HG02840 (cell line): ENCODE data around the gene IGFBP3.

Experiments
- ATAC-seq: cut with Tn5 transposase; IDR thresholded peaks from one replicate; pipeline ENCODE4 v1.9.1; 2021; ENCODE audit warnings: mild to moderate bottlenecking, moderate library complexity, moderate number of reproducible peaks; ENCODE audit not compliant: unreplicated experiment, low FRiP score

The IGFBP3 gene

DNA sequence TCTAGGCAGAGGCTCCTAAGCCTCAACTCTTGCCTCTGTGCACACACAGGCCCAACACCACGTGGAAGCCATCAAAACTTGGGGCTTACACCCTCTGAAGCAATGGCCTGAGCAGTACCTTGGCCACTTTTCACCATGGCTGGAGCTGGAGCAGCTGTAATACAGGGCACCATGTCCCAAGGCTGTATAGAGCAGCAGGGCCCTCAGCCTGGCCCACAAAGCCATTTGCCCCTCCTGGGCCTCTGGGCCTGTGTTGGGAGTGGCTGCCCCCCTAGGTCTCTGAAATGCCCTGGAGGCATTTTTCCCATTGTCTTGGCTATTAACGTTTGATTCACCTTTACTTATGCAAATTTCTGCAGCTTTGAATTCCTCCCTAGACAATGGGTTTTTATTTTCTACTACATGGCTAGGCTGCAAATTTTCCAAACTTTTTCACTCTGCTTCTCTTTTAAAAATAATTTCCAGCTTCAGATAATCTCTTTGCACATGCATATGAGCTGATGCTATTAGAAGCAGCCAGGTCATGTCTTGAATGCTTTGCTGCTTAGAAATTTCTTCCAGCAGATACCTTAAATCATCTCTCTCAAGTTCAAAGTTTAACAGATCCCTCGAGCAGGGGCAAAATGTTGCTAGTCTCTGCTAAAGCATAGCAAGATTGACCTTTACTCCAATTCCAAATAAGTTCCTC lies 42.5 kb downstream of the IGFBP3 start:
- no peak for ATAC-seq

DNA sequence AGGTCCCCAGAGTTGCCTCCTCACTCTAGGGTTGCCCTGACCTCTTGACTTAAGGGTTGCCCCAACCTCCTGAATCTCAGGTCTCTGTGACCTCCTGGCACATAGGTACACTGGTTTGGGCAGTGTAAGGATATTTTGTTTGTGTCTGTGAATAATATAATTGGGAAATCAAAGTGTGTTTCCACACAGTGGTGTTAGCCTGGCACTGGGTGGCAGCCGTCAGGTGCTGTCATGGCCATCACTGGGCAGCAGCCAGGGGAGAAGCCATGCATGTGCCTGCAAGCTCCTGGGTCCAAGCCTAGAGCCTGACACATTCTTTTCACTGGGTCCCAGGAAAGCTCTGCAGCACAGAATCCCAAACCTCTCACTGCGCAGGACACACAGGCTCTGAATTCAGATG lies 44.6 kb downstream of the IGFBP3 start:
- ATAC-seq: no peak

DNA sequence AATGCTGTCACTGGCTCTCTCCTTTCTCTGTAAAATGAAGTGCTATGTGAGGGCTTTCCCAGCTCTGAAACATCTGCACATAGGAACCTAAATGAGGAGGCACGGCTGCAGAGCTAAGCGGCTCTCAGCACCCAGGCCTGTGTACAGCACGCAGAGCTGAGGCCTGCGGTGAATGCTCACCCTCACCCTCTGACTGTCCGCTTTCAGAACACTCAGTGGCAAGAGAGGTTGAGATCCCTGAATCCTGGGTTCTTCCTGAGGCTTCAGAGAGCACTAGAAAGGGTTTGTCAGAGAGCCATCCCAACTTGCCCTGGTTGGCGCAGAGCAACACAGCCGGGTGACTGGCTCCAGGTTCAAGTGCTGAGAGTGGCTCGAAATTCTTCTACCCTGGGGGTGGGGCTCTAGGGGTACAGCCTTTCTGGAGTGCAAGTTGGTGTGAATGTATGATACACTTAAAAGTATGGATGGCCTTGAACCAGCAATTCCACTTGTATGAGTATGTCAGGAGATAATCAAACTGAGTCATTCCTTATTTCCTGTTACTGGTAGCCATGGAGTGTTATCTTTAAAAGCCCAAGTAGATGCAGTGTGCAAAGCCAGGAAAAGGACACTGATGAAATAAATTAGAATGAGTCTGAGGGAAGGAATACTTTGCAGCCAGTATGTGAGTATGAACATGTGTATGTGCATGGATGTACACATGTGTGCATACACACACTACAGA lies 46.5 kb downstream of the IGFBP3 start:
- ATAC-seq: no peak

DNA sequence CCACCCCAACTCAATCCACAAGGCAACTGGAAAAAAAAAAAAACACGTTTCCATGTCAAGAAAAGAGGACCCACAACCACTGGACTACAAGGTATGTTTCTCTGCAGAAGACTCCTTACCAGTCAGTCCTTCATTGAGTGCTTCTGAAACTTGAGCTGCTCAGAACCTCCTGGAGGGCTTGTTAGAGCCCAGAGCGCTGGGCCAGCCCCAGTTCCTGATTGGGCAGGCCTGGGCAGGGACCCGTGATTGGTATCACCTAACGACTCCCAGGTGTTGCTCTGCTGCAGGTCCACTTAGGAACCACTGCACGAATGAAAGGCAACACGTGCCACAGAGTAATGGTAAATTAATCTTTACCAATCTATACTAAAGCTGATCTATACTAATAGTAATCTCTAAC lies 47.7 kb downstream of the IGFBP3 start:
- ATAC-seq: no peak

DNA sequence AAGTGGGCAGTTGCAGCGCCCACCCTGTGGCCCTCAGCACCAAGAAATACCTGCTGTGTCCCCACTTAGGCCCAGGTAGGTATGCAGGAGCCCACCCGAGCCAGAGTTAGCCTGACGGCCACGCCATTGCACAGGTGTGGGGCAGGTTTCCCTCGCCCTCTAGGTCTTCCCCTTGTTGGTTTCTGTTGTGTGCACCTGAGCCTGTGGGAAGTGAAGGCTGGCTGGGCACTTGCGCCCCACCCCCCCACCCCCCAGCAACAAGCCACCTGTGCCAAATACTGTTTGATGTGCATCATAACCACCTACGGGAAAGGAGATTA lies 48.1 kb downstream of the IGFBP3 start, which contains the start of gene CCDC201:
TSS of gene CCDC201 (minus strand) at position 48 of the 320 bp plus-strand sequence. CDS start 75 bp downstream, outside the sequence.
- no peak for ATAC-seq

DNA sequence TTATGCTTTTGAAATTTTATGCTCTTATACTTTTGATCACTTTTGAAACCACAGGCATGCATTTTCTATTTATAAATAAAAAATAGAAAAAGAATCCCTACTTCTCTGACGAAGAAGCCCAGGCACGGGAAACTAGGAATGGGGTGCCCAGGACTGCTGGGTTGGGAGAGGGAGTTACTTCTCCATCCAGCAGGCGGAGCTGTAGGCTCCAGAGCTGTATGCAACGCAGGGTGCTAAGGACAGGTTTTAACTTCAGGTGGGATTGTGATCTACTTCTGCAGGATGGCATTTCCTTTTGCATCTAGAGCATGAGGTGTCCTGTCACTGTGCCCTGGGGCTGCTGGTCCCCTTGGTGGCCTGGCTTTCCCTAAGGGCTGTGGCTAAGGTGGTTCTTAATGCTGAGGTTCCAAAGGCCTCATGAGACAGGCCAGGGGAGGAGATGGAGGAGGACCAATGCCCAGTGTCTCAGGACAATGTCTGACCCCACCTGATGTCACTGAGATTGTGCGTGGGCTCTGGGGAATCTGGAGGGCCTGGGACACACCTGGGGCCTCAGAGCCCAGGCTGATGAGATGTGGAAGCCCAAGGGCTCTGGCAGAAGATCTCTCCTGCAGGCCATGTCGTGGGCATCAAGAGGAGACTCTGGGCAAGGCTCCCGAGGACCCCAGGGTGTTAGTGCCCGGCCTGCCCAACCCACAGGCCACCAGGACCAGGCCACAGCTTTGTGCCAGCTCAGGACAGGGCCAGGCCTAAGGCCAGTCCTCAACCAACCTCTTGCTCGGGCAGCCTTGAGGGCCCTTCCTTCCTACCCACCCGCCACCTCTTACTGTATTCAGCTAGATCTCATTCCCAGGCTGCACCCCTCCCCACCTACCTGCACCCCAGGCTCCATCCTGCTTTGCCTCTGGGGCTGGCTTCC lies 48.7 kb downstream of the IGFBP3 start:
- ATAC-seq: no peak

DNA sequence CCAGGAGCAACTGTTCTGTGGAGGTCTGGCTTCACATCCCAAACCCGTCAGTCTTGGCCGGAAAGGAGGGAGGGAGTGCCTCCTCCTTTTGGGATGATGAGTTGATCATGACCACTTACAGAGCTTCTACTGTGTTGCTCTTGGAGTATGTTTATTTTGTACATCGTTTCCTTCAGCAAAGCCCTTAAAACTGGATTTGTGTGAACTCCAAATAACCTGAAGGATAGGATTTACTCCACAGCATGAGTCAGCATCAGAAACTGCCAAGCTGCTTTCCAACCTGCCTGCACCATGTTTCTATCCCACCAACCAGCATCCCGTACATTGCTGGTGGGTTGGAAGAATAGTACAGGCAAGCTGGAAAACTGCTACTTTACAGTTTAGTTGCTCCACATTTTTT lies 51.6 kb downstream of the IGFBP3 start:
- ATAC-seq: no peak

DNA sequence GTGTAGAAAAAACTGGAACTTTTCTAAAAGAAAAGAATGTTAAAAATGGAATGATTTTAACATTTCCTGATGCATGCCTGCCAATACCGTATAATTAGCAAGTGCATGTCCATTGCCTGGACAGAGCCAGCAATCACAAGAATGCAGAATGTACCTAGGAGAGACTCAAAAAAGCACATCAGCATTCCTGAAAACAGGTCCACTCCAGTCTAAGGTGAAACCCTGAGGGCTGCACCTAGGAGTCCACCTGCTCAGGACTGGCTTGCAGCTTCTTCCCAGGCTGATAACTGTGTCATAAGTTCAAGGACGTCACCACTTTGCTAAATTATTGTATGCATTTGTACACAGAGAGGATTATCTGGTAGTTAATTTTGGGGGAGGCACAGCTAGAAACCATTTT lies 53.6 kb downstream of the IGFBP3 start:
- ATAC-seq: no peak

DNA sequence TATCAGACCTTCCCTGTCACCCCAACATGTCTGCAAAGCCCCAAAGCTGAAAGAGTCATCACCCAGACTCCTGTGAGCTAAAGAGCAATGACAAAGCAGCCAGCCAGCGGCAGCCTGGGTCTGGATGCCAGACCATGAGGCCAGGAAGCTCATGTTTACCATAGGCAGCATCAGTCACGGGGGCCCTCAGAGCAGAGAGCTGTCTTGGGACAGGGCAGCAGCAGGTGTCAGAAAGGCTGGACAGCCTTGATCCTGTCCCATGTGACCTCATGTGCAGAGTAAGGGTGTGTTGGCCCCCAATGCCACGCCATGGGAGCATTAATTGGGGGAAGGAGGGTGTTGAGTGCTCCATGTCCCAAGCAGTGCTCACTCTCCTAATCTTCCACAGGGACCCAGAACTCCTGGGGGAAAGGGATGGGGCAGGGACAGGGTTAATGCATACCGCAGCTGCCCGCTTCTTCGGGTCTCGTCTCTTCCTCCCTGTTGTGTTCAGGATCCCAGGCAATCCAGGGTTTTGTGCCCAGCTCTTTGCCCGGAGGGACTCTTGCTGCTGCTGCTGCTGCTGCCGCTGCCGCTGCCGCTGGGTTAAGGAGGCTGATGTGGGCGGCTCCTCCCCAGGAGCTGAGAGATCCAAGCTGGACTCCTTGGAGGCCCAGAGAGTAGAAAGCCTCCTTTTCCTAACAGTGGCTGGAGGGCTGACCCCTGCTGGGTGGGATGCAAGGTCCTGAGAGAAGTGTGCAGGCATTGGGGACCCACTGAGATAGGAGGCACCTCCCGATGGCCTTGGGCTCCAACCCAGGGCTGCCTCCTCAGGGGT lies 55.3 kb downstream of the IGFBP3 start:
- no peak for ATAC-seq

DNA sequence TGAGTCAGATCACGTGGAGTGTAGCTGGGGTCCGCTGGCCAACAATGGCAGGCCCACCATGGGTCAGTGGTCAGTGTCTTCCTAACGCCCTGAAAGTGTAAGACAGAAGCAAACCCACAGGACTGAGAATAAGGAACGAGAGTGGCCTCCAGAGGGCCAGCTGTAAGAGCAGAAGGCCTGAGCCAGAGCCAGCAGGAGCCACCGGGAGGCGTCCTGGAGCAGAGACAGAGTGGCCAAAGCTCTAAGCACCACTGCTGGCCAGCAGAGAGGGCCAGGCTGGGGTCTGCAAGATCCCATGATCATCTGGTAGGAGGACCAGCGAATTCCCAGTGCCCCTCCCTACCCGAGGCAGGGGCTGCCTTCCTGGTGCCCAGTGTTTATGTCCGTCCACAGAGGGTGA lies 57.4 kb downstream of the IGFBP3 start:
- ATAC-seq: no peak
